GM23338 (cell line): ENCODE measurements around the gene MTRF1.

Experiments
- CTCF ChIP-seq, 2 experiments: fragments of 200-600 bp in 1 of 2; sonication (generic) in 1 of 2; conservative IDR thresholded peaks; 2 replicates each; pipeline versions ENCODE4 v1.5.1 to v1.6.1; 2016 to 2017; ENCODE audit warnings: antibody characterized with exemption in 2 of 2, low read depth in 2 of 2, mild to moderate bottlenecking in 2 of 2, moderate library complexity in 1 of 2
- EZH2 ChIP-seq: fragments of 200-600 bp; sonication (generic); IDR thresholded peaks from one replicate; pipeline ENCODE4 v1.8.0; 2017; ENCODE audit warnings: antibody characterized with exemption, mild to moderate bottlenecking, low read depth; ENCODE audit not compliant: unreplicated experiment
- EZH2phosphoT487 ChIP-seq: fragments of 200-600 bp; sonication (generic); IDR thresholded peaks from one replicate; pipeline ENCODE4 v1.8.1; 2018; ENCODE audit warnings: antibody characterized with exemption; ENCODE audit not compliant: unreplicated experiment
- NANOG ChIP-seq: IDR thresholded peaks from 2 replicates; pipeline ENCODE4 v1.6.1; 2016; ENCODE audit warnings: antibody characterized with exemption, borderline replicate concordance
- POLR2AphosphoS5 ChIP-seq: IDR thresholded peaks from 2 replicates; pipeline ENCODE4 v1.6.1; 2016; ENCODE audit warnings: antibody characterized with exemption, low read depth
- REST ChIP-seq: IDR thresholded peaks from one replicate; pipeline ENCODE4 v1.6.1; 2018; ENCODE audit warnings: antibody characterized with exemption; ENCODE audit not compliant: unreplicated experiment

GRCh38 chr13:41304551-41304950, 41.2 kb upstream of the MTRF1 start:
- TF ChIP-seq CTCF (conservative IDR thresholded peaks at IDR 0.05; ENCODE audit: low read depth in 2 of 2) (no peak), REST (no peak), NANOG (no peak), EZH2 (no peak), POLR2AphosphoS5 (no peak), EZH2phosphoT487 (no peak)
